IPS-15b (cell line): ENCODE data around the gene CLCN1.

Experiments
- H3K27me3 ChIP-seq: one replicate; pipeline ENCODE4 v1.6.1; 2013; ENCODE audit warnings: low read length; ENCODE audit not compliant: control insufficient read depth, insufficient read depth
- H3K36me3 ChIP-seq: one replicate; pipeline ENCODE4 v1.6.1; 2013; ENCODE audit warnings: low read length; ENCODE audit not compliant: control insufficient read depth, insufficient read depth
- H3K4me1 ChIP-seq: one replicate; pipeline ENCODE4 v1.6.1; 2013; ENCODE audit warnings: mild to moderate bottlenecking, low read length; ENCODE audit not compliant: control insufficient read depth, insufficient read depth
- H3K4me3 ChIP-seq: one replicate; pipeline ENCODE4 v1.5.1; 2013; ENCODE audit warnings: low read depth, low read length
- H3K9ac ChIP-seq: one replicate; pipeline ENCODE4 v1.6.1; 2013; ENCODE audit warnings: low read depth, mild to moderate bottlenecking, low read length
- H3K9me3 ChIP-seq: one replicate; pipeline ENCODE4 v1.6.1; 2013; ENCODE audit warnings: mild to moderate bottlenecking, low read length; ENCODE audit not compliant: control insufficient read depth, insufficient read depth

CLCN1 gene

DNA sequence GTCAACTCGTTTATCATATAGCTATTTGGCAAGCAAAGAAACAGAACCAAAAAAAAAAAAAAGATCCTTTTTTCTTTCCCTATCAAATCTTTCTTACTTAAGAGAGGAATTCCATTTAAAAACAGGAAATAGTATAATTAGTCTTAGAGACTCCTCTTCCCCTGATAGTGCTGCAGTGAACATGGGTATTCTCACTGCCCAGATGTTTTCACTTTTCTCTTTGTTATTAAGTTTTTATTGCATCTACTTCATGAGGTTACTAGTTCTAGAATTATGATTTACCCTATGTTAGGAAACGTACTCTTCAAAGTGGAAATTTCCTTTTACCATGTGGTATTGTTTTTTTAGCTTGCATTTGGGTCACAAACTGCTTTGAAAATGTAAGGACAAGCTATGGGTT lies 19.2 kb upstream of the CLCN1 start:
- Histone ChIP-seq H3K4me1 (no peaks in the 10 kb centered on the region), H3K36me3 (peaks cover 50% of the 10 kb centered on the region), H3K9ac (no peak overlapping the region), H3K27me3 (no peaks in the 10 kb centered on the region), H3K9me3 (no peaks in the 10 kb centered on the region), H3K4me3 (no peak overlapping the region)

DNA sequence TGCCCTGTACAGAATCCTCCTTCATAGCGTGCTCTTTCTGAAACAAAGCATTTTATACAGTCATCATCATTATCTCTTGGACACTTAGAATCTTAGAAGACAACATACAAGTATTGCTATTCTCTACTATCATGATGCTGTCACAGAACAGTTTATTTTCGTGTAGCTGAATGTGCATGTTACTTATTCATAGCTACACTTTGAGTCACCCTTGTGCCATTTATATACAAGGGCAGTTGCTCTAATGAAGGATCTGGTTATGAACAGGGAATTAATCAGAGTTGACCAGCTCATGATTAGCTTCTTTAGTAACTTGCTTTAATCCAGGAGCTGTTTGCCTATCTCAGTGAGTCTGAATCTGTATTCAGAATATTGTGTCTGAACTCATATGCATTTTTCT lies 16.6 kb upstream of the CLCN1 start:
- Histone ChIP-seq H3K27me3 (no peaks in the 10 kb centered on the region), H3K9me3 (no peaks in the 10 kb centered on the region), H3K9ac (no peak overlapping the region), H3K4me3 (no peak overlapping the region), H3K4me1 (no peaks in the 10 kb centered on the region), H3K36me3 (peaks cover 41% of the 10 kb centered on the region)

DNA sequence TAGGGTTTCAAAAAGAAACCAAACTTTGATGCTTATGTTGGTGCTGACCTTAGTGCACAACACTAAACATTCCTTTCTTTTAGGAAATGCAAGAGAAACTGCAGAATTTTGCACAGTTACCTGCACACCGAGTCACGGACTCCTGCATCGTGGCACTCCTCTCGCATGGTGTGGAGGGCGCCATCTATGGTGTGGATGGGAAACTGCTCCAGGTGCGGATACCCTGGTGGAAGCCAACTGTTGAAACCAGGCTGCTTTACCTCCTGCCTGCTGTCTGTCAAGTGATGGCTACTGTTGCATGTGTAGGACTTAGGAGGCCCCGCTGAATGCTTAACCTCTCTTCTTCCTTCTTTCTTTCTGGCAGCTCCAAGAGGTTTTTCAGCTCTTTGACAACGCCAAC lies 16.1 kb upstream of the CLCN1 start:
- no peaks in the 10 kb centered on the region for H3K9me3 ChIP-seq
- H3K27me3 ChIP-seq: no peaks in the 10 kb centered on the region
- no peak overlapping the region for H3K9ac ChIP-seq
- H3K4me1 ChIP-seq: no peaks in the 10 kb centered on the region
- peaks cover 43% of the 10 kb centered on the region for H3K36me3 ChIP-seq
- no peak overlapping the region for H3K4me3 ChIP-seq

DNA sequence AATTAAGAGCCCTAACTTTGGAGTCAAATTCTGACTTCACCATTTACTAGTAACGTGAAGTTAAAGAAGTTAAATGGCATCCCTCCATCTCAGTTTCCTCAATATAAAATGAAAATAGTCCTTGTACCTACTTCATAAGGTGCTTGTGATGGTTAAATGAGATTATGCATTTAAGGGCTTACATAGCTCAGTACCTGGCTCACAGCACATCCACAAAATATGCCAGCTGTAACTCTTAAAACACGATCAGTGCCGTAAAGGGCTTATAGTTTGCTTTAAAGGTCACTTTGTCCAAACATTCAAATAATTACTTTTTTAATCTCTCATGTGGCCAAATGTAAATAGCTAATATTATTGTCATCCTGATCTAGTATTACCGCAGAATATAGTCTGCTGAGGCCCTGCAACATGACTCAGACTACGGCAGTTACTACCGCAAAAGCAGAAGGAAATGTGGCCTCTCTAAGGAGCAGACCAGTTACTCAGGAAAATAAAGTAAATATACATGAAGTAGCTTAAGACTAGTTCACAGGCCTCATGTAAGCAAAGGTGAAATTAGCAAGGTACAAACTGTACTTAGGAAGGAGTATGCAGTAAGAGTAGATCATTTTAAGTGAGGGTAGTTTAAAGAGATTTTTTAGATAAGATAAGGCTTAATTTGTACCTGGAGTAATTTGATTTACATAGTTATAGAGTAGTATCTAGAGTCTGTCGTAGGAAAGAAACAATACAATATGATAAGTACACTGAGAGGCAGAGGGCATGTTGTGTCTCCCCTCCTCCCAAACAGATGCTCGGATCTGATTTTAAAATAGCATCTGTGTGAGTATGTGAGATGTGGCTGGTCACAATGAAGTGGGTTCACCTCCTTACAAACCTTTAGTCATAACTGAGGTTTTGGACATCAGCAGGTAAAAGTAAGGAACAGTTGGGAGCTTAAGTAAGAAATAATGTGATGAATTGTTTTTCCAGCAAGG lies 14.7 kb upstream of the CLCN1 start:
- H3K9ac ChIP-seq: no peak overlapping the region
- H3K4me1 ChIP-seq: no peaks in the 10 kb centered on the region
- no peaks in the 10 kb centered on the region for H3K9me3 ChIP-seq
- peaks cover 45% of the 10 kb centered on the region for H3K36me3 ChIP-seq
- H3K27me3 ChIP-seq: no peaks in the 10 kb centered on the region
- H3K4me3 ChIP-seq: no peak overlapping the region

DNA sequence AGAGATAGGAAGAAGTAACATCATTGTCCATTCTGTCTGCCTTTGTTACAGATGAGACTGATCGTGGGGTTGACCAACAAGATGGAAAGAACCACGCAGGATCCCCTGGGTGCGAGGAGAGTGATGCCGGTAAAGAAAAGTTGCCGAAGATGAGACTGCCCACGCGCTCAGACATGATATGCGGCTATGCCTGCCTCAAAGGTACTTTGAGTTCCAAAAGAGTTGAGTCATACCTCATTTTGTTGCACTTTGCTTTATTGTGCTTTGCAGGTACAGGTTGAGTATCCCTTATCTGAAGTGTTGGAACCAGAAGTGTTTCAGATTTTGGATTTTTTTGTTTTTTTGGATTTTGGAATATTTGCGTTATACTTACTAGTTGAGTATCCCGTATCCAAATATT lies 12.2 kb upstream of the CLCN1 start:
- H3K9ac ChIP-seq: no peak overlapping the region
- H3K36me3 ChIP-seq: peaks cover 41% of the 10 kb centered on the region
- H3K27me3 ChIP-seq: no peaks in the 10 kb centered on the region
- no peaks in the 10 kb centered on the region for H3K9me3 ChIP-seq
- no peaks in the 10 kb centered on the region for H3K4me1 ChIP-seq
- no peak overlapping the region for H3K4me3 ChIP-seq

DNA sequence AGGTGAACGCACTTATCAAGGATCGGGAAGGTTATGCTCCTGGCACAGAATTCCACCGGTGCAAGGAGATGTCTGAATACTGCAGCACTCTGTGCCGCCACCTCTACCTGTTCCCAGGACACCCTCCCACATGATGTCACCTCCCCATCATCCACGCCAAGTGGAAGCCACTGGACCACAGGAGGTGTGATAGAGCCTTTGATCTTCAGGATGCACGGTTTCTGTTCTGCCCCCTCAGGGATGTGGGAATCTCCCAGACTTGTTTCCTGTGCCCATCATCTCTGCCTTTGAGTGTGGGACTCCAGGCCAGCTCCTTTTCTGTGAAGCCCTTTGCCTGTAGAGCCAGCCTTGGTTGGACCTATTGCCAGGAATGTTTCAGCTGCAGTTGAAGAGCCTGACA lies 11.0 kb upstream of the CLCN1 start:
- Histone ChIP-seq H3K36me3 (peaks cover 39% of the 10 kb centered on the region), H3K9me3 (no peaks in the 10 kb centered on the region), H3K9ac (no peak overlapping the region), H3K4me3 (no peak overlapping the region), H3K27me3 (no peaks in the 10 kb centered on the region), H3K4me1 (no peaks in the 10 kb centered on the region)

DNA sequence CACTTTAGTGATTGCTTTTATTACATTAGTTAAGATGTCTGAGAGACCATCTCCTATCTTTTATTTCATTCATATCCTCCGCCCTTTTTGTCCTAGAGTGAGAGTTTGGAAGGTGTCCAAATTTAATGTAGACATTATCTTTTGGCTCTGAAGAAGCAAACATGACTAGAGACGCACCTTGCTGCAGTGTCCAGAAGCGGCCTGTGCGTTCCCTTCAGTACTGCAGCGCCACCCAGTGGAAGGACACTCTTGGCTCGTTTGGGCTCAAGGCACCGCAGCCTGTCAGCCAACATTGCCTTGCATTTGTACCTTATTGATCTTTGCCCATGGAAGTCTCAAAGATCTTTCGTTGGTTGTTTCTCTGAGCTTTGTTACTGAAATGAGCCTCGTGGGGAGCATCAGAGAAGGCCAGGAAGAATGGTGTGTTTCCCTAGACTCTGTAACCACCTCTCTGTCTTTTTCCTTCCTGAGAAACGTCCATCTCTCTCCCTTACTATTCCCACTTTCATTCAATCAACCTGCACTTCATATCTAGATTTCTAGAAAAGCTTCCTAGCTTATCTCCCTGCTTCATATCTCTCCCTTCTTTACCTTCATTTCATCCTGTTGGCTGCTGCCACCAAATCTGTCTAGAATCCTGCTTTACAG lies 10.4 kb upstream of the CLCN1 start:
- Histone ChIP-seq H3K4me3 (no peak overlapping the region), H3K36me3 (peaks cover 33% of the 10 kb centered on the region), H3K4me1 (no peaks in the 10 kb centered on the region), H3K9ac (no peak overlapping the region), H3K27me3 (no peaks in the 10 kb centered on the region), H3K9me3 (no peaks in the 10 kb centered on the region)

DNA sequence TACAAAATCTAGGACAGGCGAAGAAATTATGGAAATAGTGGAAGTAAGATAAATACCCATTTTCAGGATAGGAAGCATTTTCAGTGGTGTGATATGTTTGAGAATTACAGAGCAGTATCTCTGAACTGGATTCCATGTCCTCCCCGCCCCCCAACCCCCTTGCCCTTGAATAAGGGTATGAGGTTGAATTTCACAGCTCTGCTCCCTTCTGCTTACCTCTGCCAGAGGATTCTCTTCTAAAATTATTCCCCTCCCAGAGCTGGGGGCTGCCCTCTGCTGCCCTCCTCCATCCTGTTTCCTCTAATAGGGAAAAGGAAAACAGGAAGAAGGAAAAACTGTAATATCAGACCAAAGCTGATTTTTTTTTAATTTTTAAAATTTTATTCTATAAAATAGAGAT lies 7.3 kb upstream of the CLCN1 start:
- Histone ChIP-seq H3K4me1 (no peaks in the 10 kb centered on the region), H3K36me3 (peaks cover 22% of the 10 kb centered on the region), H3K9ac (no peak overlapping the region), H3K9me3 (no peaks in the 10 kb centered on the region), H3K4me3 (no peak overlapping the region), H3K27me3 (no peaks in the 10 kb centered on the region)

DNA sequence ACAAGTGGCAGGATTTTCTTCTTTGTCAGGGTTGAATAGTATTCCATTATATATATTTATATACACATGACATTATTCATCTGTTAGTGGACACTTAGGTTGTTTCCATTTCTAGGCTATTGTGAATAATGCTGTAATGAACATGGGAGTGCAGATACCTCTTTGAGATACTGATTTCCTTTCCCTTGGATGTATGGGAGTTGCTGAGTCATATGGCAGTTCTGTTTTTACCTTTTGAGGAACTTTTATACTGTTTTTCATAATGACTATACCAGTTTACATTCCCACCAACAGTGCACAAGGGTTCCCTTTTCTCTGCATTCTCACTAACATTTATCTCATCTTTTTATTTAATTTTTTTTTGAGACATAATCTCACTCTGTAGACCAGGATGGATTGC lies 1.8 kb upstream of the CLCN1 start:
- H3K9me3 ChIP-seq: no peaks in the 10 kb centered on the region
- no peaks in the 10 kb centered on the region for H3K36me3 ChIP-seq
- H3K4me3 ChIP-seq: no peak overlapping the region
- no peaks in the 10 kb centered on the region for H3K27me3 ChIP-seq
- H3K9ac ChIP-seq: no peak overlapping the region
- H3K4me1 ChIP-seq: no peaks in the 10 kb centered on the region

DNA sequence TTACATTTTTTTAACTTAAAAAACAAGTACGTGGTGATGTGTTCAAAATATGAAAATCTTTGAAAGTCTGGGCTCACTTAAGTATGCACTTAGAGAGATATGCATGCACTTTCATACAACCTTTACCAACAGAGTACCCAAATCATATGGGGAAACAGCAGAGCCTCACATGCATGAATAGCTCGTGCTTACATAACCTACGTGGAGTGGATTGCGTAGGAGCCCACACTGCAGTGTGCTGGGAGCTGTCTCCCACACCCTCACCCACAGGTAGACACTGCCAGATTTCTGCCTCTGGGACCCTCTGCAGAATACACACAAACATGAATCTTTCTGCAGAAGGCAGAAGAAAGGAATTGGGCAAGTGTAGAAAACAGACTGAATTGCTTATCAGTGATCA lies 581 bp downstream of the CLCN1 start:
- H3K4me1 ChIP-seq: no peaks in the 10 kb centered on the region
- H3K27me3 ChIP-seq: no peaks in the 10 kb centered on the region
- H3K36me3 ChIP-seq: no peaks in the 10 kb centered on the region
- no peak overlapping the region for H3K9ac ChIP-seq
- H3K4me3 ChIP-seq: no peak overlapping the region
- H3K9me3 ChIP-seq: no peaks in the 10 kb centered on the region

DNA sequence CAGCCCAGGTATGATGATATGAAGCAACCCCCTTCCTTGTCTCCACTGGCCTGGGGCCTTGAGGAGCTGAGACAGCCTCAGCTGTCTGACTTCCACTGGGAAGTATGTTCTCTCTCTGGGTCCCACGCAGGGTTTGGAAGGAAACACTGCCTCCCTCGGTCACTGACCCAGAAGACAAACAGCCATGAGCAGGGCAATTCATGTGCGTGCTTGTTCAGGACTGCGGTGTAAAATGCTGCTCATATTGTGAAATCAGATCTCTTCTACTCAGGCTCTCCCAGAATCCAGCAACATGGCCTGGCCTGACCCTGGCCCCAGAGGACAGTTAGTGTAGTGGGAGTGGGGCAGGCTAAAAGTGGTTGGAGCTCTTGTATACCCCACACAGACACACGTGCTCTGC lies 2.8 kb downstream of the CLCN1 start:
- Histone ChIP-seq H3K4me3 (no peak overlapping the region), H3K9me3 (no peaks in the 10 kb centered on the region), H3K36me3 (no peaks in the 10 kb centered on the region), H3K9ac (no peak overlapping the region), H3K4me1 (no peaks in the 10 kb centered on the region), H3K27me3 (no peaks in the 10 kb centered on the region)

DNA sequence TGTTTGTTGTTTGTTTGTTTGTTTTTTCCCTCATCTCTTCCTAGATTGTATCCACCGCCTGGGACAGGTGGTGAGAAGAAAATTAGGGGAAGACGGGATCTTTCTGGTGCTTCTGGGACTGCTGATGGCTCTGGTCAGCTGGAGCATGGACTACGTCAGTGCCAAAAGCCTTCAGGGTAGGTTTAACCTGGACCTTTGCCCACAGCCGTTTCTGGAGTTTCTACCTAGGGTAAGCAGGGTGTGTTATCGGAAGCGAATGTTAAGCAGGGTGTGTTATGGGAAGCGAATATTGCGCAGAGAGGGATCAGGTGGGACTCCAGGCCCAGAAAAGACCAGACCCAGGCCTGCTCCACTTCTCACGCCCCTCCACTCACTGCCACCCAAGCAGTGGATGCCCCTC lies 4.7 kb downstream of the CLCN1 start:
- no peak overlapping the region for H3K4me3 ChIP-seq
- no peak overlapping the region for H3K9ac ChIP-seq
- no peaks in the 10 kb centered on the region for H3K27me3 ChIP-seq
- no peaks in the 10 kb centered on the region for H3K36me3 ChIP-seq
- no peaks in the 10 kb centered on the region for H3K9me3 ChIP-seq
- H3K4me1 ChIP-seq: peaks cover 2% of the 10 kb centered on the region
